Gastroesophageal sphincter (tissue), 4 donors: Measurements from ENCODE around the gene SNX14. TPM values are rescaled to one million over a fixed set of nuclear protein-coding genes. Genes with fewer than 3 reads are reported as not detected.

Experiments used
- ATAC-seq: fragments of 150-250 bp; one replicate; pipeline ENCODE4 v1.9.1; 2016; ENCODE audit warnings: mild to moderate bottlenecking, moderate library complexity
- H3K27ac ChIP-seq, 4 donors: fragments of 200-600 bp; sonication (generic) in 3 of 4; 1 replicate in 3 of 4; 2 replicates in 1 of 4; pipeline ENCODE4 v1.5.1; 2016 to 2019
- H3K27me3 ChIP-seq: fragments of 200-600 bp; sonication (generic); one replicate; pipeline ENCODE4 v1.5.1; 2019
- H3K36me3 ChIP-seq, 2 donors: fragments of 200-600 bp; sonication (generic); one replicate each; pipeline ENCODE4 v1.5.1; 2019; ENCODE audit warnings: control low read depth in 1 of 2
- H3K4me1 ChIP-seq, 3 donors: fragments of 200-600 bp; sonication (generic); 1 replicate in 2 of 3; 2 replicates in 1 of 3; pipeline ENCODE4 v1.5.1; 2016 to 2019; ENCODE audit warnings: control low read depth in 2 of 3
- H3K4me3 ChIP-seq, 2 donors: fragments of 200-600 bp; sonication (generic); one replicate each; pipeline ENCODE4 v1.5.1; 2019; ENCODE audit warnings: mild to moderate bottlenecking in 1 of 2, moderate library complexity in 1 of 2
- H3K9me3 ChIP-seq, 3 donors: fragments of 200-600 bp; sonication (generic); one replicate each; pipeline ENCODE4 v1.5.1; 2017 to 2019; ENCODE audit warnings: control low read depth in 2 of 3
- EP300 ChIP-seq: sonication (generic); formaldehyde crosslinking; IDR thresholded peaks from one replicate; pipeline ENCODE4 v1.6.1; 2017; ENCODE audit warnings: antibody characterized with exemption, mild to moderate bottlenecking
- POLR2A ChIP-seq, 2 donors: fragments of 450-650 bp; IDR thresholded peaks; one replicate each; pipeline ENCODE4 v1.6.1; 2017; ENCODE audit warnings: antibody characterized with exemption in 2 of 2, mild to moderate bottlenecking in 2 of 2, moderate library complexity in 1 of 2
- POLR2AphosphoS5 ChIP-seq: sonication (generic); formaldehyde crosslinking; IDR thresholded peaks from one replicate; pipeline ENCODE4 v1.6.1; 2017; ENCODE audit warnings: antibody characterized with exemption
- WGBS, 2 donors: methylation state at CpG; one replicate each; pipeline ENCODE4 v1.1.5; 2018; ENCODE audit warnings: low coverage in 1 of 2; 5-methylcytosine and 5-hydroxymethylcytosine counted together
- total RNA-seq, 4 donors: library from RNA; depleted of rRNA; stranded (reverse); fragments of >200 nt; gene quantifications; one replicate each; pipeline ENCODE4 v1.1.0, GENCODE V29; 2016
- TF ChIP-seq, protein P1 (sequence below), 4 experiments: fragments of 200-600 bp in 2 of 4; fragments of 450-650 bp in 2 of 4; sonication (generic) in 1 of 4; IDR thresholded peaks; one replicate each; pipeline ENCODE4 v1.5.1; 2017 to 2019; ENCODE audit warnings: antibody characterized with exemption in 4 of 4, mild to moderate bottlenecking in 2 of 4, moderate library complexity in 2 of 4

SNX14 gene
- 100 to 1,000 TPM in 1 of 4 donors, 10 to 100 TPM in 3; 28.7 to 105 (median 48.8) TPM for total RNA-seq

GRCh38 chr6:85593438-85594196 lies at the start of gene SNX14:
Gene SNX14 (minus strand): TSS chr6:85593858. CDS start chr6:85593718, 140 bp downstream.
- Histone ChIP-seq H3K4me3 (peak within 1 kb of the TSS; percentile 72), H3K9me3 (no peaks in the 10 kb centered on the region), H3K27ac (peak within 1 kb of the TSS; percentile 64 to 98 (median 96)), H3K36me3 (no peaks in the 10 kb centered on the region), H3K4me1 (peaks cover 0 to 29% (median 15%) of the 10 kb centered on the region in 3 donors), H3K27me3 (no peaks in the 10 kb centered on the region)
- ATAC-seq: peak; percentile 98
- TF ChIP-seq EP300 (peak; percentile 25), POLR2A (IDR thresholded peaks at IDR 0.05) (peak; percentile 74 to 78), POLR2AphosphoS5 (peak; percentile 92)
- TF ChIP-seq, protein P1, sequence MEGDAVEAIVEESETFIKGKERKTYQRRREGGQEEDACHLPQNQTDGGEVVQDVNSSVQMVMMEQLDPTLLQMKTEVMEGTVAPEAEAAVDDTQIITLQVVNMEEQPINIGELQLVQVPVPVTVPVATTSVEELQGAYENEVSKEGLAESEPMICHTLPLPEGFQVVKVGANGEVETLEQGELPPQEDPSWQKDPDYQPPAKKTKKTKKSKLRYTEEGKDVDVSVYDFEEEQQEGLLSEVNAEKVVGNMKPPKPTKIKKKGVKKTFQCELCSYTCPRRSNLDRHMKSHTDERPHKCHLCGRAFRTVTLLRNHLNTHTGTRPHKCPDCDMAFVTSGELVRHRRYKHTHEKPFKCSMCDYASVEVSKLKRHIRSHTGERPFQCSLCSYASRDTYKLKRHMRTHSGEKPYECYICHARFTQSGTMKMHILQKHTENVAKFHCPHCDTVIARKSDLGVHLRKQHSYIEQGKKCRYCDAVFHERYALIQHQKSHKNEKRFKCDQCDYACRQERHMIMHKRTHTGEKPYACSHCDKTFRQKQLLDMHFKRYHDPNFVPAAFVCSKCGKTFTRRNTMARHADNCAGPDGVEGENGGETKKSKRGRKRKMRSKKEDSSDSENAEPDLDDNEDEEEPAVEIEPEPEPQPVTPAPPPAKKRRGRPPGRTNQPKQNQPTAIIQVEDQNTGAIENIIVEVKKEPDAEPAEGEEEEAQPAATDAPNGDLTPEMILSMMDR (IDR thresholded peaks at IDR 0.05): peak in 2 of 4 experiments; percentile 38 to 46
- WGBS, 2 donors: no CpG with 5 or more reads among the region's 82 CpGs

GRCh38 chr6:85642774-85643536 lies 49.3 kb upstream of the SNX14 start, which contains the start of gene SYNCRIP:
Gene SYNCRIP (minus strand): TSS chr6:85642886. CDS start chr6:85641439, 1,447 bp downstream.
- TF ChIP-seq EP300 (no peak), POLR2A (IDR thresholded peaks at IDR 0.05) (peak; percentile 86 to 90), POLR2AphosphoS5 (peak; percentile 97)
- TF ChIP-seq, protein P1 (IDR thresholded peaks at IDR 0.05): no peak
- no peaks in the 10 kb centered on the region for H3K9me3 ChIP-seq
- ATAC-seq: peak; percentile 89

GRCh38 chr6:85641897-85642773 lies 48.5 kb upstream of the SNX14 start:
- no peak for ATAC-seq
- Histone ChIP-seq H3K4me3 (peak overlapping the region; percentile 91 to 97), H3K4me1 (peaks cover 0 to 59% (median 18%) of the 10 kb centered on the region in 3 donors), H3K9me3 (no peaks in the 10 kb centered on the region), H3K27ac (peak overlapping the region; percentile 94 to 99 (median 97)), H3K36me3 (peaks cover 0 to 35% of the 10 kb centered on the region in 2 donors), H3K27me3 (no peaks in the 10 kb centered on the region)
- no peak for TF ChIP-seq EP300
- peak in 1 of 2 donors; percentile 6 for TF ChIP-seq POLR2A (IDR thresholded peaks at IDR 0.05)
- TF ChIP-seq, protein P1 (IDR thresholded peaks at IDR 0.05): no peak
- TF ChIP-seq POLR2AphosphoS5: peak; percentile 19
- WGBS, 2 donors: 0% methylated on average over 1 to 2 of the region's 85 CpGs

More at GRCh38 chr6:85642774-85643536, 49.3 kb upstream of the SNX14 start, which contains the start of gene SYNCRIP:
- peak within 1 kb of the TSS; percentile 91 to 97 for H3K4me3 ChIP-seq
- peaks cover 0 to 27% of the 10 kb centered on the region in 2 donors for H3K36me3 ChIP-seq
- H3K27ac ChIP-seq: peak within 1 kb of the TSS; percentile 97 to 99 (median 98)
- peaks cover 0 to 50% (median 18%) of the 10 kb centered on the region in 3 donors for H3K4me1 ChIP-seq
- H3K27me3 ChIP-seq: no peaks in the 10 kb centered on the region
- WGBS, 2 donors: 1% methylated on average over 20 of the region's 76 CpGs; no CpG with 5 or more reads in 1 of the 2 donors

GRCh38 chr6:85641522-85641896 lies 47.9 kb upstream of the SNX14 start:
- TF ChIP-seq EP300 (no peak), POLR2A (IDR thresholded peaks at IDR 0.05) (no peak)
- no peak for ATAC-seq
- H3K27ac ChIP-seq: peak overlapping the region in 3 of 4 donors; percentile 97 to 99 (median 97)
- H3K9me3 ChIP-seq: no peaks in the 10 kb centered on the region
- peak overlapping the region; percentile 91 to 97 for H3K4me3 ChIP-seq
- no peaks in the 10 kb centered on the region for H3K27me3 ChIP-seq
- H3K36me3 ChIP-seq: peaks cover 0 to 41% of the 10 kb centered on the region in 2 donors
- WGBS, 2 donors: 0 to 3% methylated on average over 3 to 6 of the region's 14 CpGs
- H3K4me1 ChIP-seq: peaks cover 0 to 65% (median 18%) of the 10 kb centered on the region in 3 donors
